ENCODE data around the gene SHROOM3.
A peak's percentile ranks its signal among the peaks of the same experiment; 100 is the strongest.

SHROOM3 gene

DNA sequence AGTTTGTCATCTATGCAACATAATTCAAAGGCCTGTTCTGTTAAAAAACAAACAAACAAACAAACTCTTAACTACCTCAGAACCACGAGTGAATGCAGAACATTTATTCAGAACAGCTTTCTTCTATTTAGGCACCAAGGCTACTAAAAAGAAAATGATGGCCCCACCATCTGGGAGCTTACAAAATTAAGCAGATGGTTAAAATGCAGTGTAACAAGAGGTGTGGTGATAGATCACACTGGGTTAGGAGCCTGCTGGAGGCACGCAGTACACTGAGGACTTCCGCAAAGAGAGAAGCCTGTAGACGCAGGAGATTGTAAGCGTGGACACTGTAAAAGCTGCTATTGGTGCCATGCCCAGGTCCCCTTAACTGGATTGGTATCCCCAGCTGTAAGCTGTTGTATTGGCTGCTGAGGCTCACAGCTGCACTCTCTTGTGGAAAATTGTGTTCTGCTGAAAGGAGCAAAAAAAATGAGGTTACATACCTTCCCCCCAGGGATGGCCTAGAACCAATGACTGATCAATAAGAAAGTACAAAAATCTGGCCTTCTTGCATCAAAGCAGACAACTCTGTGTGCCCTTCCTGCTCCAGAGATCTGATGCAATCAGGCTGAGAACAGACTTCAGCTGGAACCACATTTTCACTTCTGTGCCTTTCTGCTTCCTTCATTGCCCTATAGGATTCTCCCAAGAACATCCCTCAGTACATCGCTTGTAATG is 60.0 kb downstream of the SHROOM3 start:
- DNase-seq: no peak

DNA sequence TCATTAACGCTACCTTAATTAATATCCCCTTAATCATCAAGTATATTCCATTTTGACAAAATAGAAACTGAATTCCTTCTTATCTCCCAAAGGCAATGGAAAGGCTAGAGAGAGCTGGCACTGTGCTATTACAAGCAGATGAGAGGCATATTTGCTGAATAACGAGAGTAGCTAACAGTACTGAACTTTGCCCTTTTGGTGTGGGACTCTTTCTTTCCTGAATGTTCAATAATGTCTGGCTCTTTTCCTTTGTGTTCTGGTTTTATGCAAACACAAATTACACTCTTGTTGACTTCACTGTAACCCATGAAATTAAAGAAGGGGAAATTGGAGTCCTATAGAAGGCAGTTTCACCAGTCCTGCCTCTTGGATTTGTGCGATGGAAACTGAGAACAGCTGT is 63.5 kb downstream of the SHROOM3 start:
- DNase-seq: no peak

DNA sequence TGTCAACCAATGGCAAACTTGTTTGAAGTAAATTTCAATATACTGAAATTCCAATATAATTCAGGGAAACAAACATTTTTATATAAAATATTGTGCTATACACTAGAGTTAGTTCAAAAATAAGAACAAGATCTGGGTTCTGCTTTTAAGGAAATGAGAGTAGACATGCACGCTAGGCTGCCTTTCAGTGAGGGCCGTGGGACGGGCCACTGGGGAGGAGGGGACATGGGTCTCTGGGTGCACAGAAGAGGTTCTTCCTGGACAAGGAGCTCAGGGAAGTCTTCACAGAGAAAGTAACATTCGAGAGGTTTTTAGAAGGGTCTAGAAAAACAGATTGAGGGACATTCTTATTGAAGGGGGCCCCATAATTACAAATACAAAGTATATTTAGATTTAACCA is 64.4 kb downstream of the SHROOM3 start:
- no peak for DNase-seq

DNA sequence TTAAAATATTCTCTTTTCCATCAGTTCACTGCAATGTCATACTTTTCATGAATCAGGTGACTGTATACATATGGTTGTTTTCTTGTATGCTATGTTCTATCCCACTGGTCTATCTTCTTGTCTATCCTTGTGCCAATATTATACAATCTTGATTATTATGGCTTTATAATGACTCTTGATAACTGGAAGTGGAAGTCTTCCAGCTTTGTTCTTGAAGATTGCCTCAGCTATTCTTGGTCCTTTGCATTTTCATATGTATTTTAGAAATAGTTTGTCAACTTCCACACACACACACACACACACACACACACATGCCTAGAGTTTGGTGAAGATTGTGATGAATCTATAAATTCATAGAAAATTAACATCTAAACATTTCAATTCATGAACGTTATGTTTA is 67.9 kb downstream of the SHROOM3 start:
- DNase-seq: no peak

DNA sequence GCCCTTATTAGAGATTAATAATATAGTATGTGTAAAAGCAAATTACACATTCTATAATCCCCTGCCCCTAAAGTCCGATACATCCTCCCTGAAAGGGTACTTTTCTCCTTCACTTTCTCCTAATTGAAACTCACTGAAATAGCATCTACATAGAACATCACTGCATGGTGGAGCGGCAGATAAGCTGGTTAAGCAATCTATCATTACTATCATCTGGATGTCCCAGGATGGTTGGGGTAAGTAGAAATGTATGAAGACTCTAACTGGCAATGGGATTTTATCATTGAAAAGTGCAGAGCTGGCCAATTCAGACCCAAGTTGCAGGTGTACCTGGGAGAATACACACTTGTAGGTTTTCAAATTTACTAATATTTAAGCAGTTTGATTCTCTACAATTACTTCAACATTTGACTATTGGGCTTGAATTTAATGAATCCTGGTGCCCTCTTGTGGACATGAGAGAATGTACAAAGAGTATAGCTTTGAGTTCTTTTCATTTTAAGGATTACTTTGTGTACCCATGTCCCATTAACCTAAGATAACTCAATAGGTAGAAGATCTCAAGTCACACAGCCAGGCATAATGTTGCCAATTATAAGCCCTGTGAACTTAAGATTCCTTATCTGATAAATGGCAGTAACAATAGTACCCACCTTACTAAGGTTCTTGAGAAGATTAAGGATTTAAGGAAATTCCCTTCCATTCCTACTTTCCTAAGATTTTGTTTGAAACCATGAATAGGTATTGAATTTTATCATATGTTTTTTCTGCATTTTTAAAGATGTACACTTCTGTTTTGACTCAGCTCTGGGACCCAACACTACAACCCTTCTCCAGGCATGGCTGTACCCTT is 69.8 kb downstream of the SHROOM3 start:
- DNase-seq: peak; percentile 67

DNA sequence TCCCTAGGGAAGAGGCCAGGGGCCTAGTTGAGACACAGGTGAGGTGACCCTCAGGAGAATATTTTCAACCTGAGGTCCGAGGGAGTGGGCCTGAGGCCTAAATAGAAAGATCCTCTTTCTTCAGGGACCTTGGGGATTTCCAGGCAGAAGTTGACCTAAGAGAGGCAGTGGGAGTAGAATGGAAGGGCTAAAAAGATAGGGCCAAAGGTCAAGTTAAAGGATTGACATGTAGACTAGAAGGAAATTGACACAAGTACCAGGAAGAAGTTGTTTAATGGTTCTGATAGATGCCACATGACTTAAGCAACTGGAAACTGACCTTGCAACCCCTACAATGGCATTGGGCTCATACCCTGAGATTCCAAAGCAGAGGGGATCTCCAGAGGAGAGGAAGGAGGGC is 76.9 kb downstream of the SHROOM3 start:
- no peak for DNase-seq

DNA sequence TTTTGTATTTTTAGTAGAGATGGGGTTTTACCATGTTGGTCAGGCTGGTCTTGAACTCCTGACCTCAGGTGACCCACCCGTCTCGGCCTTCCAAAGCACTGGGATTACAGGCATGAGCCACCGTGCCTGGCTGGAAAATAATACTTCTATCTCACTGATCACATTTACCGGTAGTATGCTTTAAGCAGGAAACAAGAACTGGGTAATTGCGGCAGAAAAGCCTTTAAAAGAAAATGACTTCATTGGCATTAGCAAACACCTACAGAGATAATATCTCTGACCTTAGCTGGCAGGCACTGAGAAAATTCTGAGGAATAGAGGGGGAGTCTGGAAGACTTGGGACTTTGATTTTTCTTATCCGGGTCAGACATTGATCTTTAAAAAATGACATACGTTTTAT is 78.5 kb downstream of the SHROOM3 start:
- no peak for DNase-seq

DNA sequence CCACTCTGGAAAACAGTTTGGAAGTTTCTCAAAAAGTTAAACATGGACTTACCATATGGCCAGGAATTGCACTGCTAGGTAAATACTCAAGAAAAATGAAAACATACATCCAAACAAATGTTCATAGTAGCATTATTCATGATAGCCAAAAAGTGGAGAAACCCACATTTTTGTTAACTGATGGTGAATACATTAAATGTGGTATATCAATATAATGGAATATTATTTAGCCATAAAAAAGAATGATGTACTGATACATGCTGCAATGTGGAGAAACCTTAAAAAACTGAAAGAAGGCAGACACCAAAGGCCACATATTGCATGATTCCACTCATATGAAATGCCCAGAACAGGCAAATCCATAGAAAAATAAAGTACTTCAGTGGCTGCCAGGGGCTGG is 79.1 kb downstream of the SHROOM3 start:
- DNase-seq: no peak

DNA sequence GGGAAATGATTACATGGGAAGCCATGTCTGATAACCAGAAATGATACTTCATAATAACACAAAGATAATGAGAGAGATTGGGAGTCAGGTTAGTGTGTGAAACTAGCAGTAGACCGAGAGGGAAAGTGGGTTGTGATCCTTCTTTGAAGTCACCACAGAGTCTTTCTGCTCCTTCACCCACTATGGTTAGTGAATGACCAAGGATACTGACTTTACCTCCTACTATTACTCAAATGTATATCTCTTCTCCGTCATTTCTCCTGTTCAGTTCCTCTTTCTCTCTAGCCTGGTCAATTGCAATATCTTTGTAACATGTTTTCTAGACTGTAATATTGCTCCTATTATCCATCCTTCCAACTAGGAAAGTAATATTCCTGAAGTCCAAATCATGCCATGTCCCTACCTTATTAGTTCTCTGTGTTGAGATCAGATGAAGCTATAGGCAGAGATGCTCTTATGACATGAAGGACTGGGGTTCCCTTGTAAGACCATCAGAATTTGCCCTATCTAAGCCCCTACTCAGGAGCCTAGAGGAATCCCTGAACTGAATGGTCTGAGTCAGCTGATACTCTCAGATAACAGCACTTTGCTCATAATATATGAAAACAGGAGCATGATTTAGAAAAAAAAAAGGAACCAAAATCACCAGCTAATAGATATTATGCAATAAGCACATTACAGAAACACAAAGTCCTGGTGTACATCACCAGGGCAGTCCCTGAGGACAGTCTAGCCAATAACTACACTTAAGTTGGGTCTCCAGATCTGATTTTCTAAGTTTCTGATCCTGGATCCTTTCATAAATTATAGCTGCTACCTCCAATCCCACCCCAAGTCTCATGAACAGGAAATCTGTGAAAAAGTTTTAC is 81.2 kb downstream of the SHROOM3 start:
- peak; percentile 8 for DNase-seq

DNA sequence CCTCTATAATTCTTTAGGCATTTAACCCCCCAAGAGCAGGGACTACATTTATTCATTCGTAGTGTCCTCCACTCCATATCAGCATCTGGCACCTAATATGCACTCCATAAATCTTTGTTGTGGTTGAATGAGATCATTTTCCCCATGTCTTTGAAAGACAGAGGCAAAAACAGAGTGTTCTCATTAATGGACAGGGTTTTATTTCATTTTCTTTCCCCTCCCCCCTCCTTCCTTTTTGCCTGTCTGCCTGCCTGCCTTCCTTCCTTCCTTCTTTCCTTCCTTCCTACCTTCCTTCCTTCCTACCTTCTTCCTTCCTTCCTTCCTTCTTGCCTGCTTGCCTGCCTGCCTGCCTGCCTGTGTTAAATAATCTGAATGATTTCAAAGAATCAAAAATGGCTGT is 83.2 kb downstream of the SHROOM3 start:
- DNase-seq: peak; percentile 85

DNA sequence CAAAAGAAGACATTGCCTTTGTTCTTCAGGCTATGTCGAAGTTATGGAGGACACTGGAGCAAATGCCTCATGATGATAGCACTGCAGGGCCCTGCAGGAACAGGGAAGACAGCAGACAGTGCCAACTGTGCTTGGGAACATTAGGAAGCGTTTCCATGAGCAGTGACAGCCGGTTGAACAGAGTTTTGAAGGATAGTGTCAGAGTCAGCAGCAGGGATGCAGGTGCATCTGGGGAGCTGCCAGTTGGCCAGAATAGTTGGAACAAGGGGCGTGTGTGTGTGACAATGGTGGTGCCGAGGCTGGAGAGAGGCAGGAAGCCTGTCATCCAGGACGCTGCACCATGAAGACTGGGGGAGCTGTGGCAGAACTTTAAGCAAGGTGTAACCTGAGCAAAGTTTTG is 88.6 kb downstream of the SHROOM3 start:
- DNase-seq: no peak

DNA sequence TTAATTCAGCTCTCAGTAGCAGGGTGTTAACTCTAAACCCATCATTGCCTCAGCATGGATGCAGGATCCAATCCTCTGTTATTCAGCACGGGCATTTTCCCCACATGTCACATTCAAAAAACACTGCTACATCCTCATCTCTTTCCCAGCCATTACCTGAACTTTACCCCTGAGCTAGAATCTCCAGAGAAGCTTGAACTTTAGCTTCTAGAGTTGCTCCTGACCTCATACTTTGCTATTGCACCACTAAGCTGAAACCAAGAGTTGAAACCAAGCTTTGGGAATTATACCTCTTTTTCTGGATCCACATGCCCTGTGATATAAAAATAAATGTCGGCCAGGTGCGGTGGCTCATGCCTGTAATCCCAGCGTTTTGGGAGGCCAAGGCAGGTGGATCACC is 90.7 kb downstream of the SHROOM3 start:
- DNase-seq: no peak

DNA sequence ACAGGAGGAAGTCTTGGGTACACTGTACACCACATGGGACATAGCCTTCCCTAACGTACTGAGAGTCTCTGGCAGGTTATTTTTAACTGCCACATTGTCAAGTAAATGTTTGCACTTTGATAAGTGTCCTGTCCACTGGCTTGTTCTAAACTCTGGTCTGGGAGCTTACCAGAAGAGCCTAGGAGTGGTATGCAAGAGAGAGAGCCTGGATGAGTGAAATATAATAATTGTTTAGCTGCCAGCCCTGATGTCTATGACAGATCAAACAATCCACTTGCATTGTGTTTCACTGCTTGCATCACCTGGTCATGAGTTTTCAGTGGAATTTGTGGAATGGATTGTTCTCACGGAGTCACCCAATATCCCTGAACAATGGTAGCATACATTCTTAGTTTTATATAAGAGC is 91.6 kb downstream of the SHROOM3 start:
- DNase-seq: peak; percentile 65

DNA sequence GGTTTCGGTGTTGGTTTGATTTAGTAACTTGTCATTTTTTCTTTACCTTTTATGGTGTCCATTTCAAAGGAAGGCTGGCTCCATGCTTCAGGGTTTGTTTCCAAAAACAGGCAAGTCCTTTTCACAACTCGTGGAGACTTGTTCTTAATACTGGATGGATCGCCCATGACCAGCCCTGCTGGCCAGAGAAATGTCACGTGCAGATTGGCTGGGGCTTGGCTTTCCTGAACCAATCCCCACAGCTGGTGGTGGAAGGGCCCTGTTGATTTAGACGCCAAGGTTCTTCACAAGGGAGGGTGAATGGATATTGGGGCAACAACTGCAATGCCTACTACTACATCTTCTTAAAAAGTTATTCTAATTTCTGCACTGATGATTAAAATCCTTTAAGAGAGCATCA is 92.6 kb downstream of the SHROOM3 start:
- no peak for DNase-seq

DNA sequence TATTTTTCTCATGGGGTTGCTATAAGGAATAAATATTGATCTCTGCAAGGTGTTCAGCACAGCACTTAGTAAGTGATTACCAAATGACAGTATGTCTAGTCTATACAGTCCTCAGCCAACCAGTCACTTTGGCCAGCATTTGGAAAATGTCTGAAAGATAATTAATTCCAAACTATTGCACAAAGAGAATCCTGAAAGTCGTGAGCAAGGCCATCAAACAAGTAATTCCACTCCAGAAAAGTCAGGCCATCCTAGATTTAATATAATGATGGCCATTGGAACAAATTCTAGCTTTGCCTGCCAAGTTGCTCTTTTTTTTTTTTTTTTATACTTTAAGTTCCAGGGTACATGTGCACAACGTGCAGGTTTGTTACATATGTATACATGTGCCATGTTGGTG is 96.6 kb downstream of the SHROOM3 start:
- DNase-seq: no peak

DNA sequence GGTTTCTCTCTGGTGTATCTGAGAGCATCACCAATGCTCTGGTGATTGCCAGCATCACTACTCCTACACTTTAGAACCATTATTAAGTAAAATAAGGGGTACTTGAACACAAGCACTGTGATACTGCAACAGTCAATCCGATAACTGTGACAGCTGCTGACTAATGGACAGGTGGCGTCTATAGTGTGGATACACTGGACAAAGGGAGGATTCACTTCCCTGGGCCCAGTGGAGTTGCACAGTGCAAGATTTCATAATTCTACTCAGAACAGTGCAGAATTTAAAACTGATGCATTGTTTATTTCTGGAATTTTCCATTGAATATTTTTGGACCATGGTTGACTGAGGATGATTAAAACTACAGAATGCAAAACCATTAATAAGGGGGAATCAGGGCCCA is 97.8 kb downstream of the SHROOM3 start:
- DNase-seq: no peak

DNA sequence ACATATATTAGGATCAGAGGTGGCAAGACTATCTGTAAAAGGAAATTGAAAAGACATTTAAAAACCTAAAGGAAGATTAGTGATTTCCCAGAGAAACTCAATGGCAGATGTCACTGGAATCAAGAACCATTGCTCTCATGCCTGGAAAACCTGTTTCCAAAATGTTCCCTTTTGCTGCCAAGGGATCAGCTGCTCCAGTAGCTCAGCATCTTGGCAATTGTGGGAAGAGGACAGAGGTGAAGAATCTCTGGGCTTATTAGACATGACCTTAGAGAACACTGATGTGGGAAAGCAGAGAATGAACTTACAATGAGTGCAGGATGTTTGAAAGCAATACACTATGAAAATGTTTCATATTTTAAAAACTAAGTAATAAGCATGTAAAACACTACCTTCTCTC is 98.3 kb downstream of the SHROOM3 start:
- no peak for DNase-seq

DNA sequence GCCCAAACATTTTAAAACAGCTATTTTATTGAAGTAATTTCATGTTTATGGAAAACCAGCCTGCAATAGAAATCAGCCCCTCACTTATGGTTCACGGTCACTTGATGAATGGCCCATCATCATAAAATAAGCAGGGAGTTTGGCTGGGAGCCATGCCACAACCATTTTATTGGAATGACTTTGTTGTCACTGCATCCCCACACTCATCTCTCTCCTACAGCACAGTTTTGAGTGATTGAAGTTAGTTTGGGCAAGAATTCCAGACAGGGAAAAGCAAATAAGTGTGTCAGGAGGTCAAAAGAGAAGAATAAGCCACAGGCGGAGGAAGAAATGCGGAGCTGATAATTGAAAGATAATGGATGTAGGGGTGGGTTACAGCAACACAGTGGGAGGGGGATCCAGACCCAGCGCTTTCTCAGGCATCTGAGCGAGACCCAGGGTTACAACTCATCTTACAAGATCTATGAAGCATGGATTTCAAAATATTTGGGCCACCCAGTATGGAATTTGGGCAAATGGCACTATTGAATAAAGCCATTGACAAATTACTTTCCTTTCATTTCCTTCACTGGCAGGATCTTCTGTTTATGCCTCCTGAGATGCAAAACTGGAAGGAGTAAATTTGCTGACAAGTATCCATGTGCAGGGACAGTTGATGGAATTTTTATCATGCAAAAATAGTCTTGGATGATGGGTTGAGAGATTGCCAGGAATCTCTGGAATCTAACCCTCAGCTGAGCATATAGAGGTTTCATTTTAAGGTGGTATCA is 100.8 kb downstream of the SHROOM3 start:
- peak; percentile 94 for DNase-seq

DNA sequence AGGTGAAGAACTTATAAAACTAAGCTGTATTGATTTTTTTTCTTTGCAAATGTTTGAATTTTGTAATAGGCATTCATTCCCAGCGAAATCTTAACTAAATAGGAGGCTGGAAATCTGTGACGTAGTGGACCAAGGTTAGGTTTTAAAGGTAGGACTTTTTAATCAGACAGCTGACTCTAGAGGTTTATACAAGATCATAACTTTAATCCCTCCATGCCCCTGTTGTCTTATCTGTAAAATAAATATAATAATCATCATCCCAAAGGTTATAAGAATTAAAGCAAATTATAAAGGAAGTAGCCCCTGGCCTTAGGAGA is 101.3 kb downstream of the SHROOM3 start:
- no peak for DNase-seq

DNA sequence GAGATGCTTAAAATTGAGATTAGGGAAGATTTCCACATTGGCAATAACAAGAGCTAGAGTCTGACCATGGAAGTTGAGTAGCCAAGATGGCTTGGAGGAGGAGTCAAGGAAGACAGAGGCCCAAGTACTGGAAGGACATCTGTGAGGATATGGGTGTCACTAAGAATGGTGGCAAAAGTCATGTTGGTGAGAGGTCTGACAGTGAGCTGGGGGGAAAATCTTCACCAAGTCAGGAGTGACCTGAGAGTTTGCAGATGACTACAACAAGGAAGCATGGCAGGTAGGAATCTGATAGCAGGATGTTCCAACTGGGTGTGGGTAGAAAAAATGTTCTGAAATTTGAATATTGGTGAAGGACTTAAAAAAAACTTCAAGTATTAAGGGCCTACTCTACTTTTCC is 103.3 kb downstream of the SHROOM3 start:
- DNase-seq: no peak

DNA sequence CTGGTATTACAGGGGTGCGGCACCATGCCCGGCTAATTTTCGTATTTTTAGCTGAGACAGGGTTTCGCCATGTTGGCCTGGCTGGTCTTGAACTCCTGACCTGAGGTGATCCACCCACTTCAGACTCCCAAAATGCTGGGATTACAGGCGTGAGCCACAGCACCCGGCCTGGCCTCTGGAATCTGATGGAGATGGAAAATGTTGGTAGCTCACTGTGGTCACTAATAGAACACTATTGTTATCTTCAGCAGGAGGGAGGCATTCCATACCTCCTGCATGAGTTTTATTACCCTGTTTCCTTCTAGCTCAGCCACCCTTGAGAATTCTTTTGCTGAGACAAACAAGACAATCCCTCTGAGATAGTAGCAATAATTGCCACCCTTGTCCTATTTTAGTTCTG is 105.0 kb downstream of the SHROOM3 start:
- peak; percentile 78 for DNase-seq

DNA sequence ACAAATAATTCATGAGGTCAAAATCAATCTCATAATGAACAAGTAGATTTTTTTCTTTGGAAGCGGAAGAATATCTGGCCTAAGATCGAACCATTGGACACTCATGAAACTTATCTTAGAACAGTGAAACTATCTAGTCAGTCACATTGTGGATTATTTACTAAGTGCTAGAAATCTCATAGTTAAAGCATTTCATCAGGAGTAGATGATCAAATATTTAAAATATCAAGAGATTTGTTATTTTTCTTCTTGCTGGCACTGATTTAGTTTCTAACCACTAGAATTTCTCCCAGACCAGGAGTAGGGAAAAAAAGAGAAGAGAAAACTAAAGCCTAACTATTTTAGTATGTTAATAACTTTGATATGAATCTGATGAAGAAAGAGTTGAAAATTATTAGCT is 105.5 kb downstream of the SHROOM3 start:
- peak; percentile 44 for DNase-seq

DNA sequence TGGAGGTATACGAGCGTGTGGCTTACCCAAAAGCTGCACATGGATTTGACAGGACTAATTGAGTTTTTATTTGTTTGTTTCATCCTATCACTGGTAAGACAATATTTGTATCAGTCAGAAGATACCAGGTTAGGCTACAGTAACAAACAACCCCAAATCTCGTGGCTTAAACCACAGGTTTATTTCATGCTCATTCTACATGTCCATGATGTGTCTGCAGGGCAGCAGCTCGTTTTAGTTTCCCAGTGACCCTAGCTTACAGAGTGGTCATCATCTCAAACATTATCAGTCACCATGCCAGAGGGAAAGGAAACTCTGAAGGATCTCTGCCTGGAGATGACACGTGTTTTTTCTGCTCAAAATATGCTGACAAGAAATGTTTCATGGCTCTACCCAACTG is 108.3 kb downstream of the SHROOM3 start:
- DNase-seq: no peak
